ENCODE data around the gene TMEM54. TPM values are rescaled to one million over a fixed set of nuclear protein-coding genes. Genes with fewer than 3 reads are reported as not detected.

Gene TMEM54
- total RNA-seq, 1 donor from 2014 or later, result 8.0 TPM

GRCh38 chr1:32920833-32921232 is 19.6 kb upstream of the TMEM54 start:
- TF ChIP-seq, protein P1, sequence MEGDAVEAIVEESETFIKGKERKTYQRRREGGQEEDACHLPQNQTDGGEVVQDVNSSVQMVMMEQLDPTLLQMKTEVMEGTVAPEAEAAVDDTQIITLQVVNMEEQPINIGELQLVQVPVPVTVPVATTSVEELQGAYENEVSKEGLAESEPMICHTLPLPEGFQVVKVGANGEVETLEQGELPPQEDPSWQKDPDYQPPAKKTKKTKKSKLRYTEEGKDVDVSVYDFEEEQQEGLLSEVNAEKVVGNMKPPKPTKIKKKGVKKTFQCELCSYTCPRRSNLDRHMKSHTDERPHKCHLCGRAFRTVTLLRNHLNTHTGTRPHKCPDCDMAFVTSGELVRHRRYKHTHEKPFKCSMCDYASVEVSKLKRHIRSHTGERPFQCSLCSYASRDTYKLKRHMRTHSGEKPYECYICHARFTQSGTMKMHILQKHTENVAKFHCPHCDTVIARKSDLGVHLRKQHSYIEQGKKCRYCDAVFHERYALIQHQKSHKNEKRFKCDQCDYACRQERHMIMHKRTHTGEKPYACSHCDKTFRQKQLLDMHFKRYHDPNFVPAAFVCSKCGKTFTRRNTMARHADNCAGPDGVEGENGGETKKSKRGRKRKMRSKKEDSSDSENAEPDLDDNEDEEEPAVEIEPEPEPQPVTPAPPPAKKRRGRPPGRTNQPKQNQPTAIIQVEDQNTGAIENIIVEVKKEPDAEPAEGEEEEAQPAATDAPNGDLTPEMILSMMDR (IDR thresholded peaks at IDR 0.05; ENCODE audit: insufficient read depth, low read depth, low read length), result no peak
- TF ChIP-seq EZH2 (IDR thresholded peaks at IDR 0.05; ENCODE audit: insufficient read depth, low read length), result no peak
- Histone ChIP-seq H3K9ac (ENCODE audit: low read length) (no peak overlapping the region), H3K4me3 (ENCODE audit: insufficient read depth, low read depth, low read length) (no peak overlapping the region), H3K9me3 (ENCODE audit: insufficient read depth, low read depth, low read length) (no peaks in the 10 kb centered on the region), H3K27me3 (ENCODE audit: insufficient read depth, low read length) (peaks cover 2% of the 10 kb centered on the region), H3K79me2 (ENCODE audit: insufficient read depth, low read length) (no peaks in the 10 kb centered on the region), H3K4me1 (ENCODE audit: insufficient read depth, low read length) (peaks cover 10% of the 10 kb centered on the region), H3K4me2 (ENCODE audit: low read length) (no peak overlapping the region), H4K20me1 (ENCODE audit: insufficient read depth, low read length) (no peaks in the 10 kb centered on the region), H3K27ac (ENCODE audit: low read depth, low read length) (no peak overlapping the region), H2AFZ (ENCODE audit: low read depth, low read length) (no peak overlapping the region), H3K36me3 (ENCODE audit: insufficient read depth, low read length) (no peaks in the 10 kb centered on the region)
- H3K36me3 Mint-ChIP-seq (ENCODE audit: low read depth, unreplicated experiment), result no peaks in the 10 kb centered on the region
- H3K4me3 Mint-ChIP-seq (ENCODE audit: unreplicated experiment), result no peak overlapping the region
- H3K9me3 Mint-ChIP-seq (ENCODE audit: unreplicated experiment), result peaks cover 1% of the 10 kb centered on the region
- no peak for FAIRE-seq
- H3K4me1 Mint-ChIP-seq (ENCODE audit: low read depth, unreplicated experiment), result peaks cover 19% of the 10 kb centered on the region
- H3K27me3 Mint-ChIP-seq (ENCODE audit: low read depth, unreplicated experiment), result peaks cover 21% of the 10 kb centered on the region
- no peak overlapping the region for H3K27ac Mint-ChIP-seq (ENCODE audit: unreplicated experiment)
- no peak for DNase-seq (ENCODE audit: low read depth)

DNA sequence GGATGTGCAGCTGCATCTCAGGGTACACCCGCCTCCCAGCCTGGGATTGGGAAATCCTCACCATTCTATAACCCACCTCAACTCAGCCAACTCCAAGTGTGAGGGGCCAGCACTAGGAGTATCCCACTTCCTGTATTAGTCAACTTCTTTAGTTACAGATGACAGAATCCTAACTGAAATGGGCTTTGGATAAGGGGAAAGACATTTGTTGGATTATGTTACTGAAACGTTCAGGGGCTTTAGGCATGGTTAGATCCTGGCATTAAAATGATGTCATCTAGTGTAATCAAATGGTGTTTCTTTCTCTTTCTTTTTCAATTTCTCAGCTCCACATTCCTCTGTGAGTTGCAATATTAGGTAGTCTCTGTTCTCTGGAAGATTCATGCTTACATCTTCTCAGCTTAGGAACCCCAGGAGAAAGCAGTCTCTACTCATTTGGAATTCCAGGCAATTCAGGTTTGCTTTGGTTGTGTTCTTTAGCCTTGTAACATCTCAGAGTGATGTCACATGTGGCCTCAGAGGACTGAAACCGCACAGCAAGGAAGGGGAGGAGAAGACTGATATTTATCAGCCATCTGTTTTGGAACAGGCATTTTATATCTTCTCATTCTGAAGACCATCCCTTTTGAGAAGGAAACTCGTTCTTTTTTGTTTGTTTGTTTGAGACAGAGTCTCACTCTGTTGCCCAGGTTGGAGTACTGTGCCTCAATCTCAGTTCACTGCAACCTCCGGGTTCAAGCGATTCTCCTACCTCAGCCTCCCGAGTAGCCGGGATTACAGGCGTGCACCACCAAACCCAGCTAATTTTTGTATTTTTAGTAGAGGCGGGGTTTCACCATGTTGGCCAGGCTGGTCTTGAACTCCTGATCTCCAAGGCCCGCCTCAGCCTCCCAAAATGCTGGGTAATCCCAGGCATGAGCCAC is 18.9 kb upstream of the TMEM54 start:
- Histone ChIP-seq H3K4me2 (ENCODE audit: low read length) (peak overlapping the region; percentile 42), H3K4me1 (ENCODE audit: insufficient read depth, low read length) (peaks cover 10% of the 10 kb centered on the region), H3K36me3 (ENCODE audit: insufficient read depth, low read length) (no peaks in the 10 kb centered on the region), H3K9ac (ENCODE audit: low read length) (no peak overlapping the region), H3K79me2 (ENCODE audit: insufficient read depth, low read length) (no peaks in the 10 kb centered on the region), H3K4me3 (ENCODE audit: insufficient read depth, low read depth, low read length) (peak overlapping the region; percentile 27), H3K9me3 (ENCODE audit: insufficient read depth, low read depth, low read length) (no peaks in the 10 kb centered on the region), H3K27me3 (ENCODE audit: insufficient read depth, low read length) (peaks cover 2% of the 10 kb centered on the region), H3K27ac (ENCODE audit: low read depth, low read length) (no peak overlapping the region), H2AFZ (ENCODE audit: low read depth, low read length) (peak overlapping the region; percentile 6), H4K20me1 (ENCODE audit: insufficient read depth, low read length) (no peaks in the 10 kb centered on the region)
- DNase-seq (ENCODE audit: low read depth) (peak; percentile 57), FAIRE-seq (peak; percentile 54)
- TF ChIP-seq, protein P1 (IDR thresholded peaks at IDR 0.05; ENCODE audit: insufficient read depth, low read depth, low read length), result no peak
- TF ChIP-seq EZH2 (IDR thresholded peaks at IDR 0.05; ENCODE audit: insufficient read depth, low read length), result no peak
- peak overlapping the region; percentile 64 for H3K27ac Mint-ChIP-seq (ENCODE audit: unreplicated experiment)
- H3K4me3 Mint-ChIP-seq (ENCODE audit: unreplicated experiment), result no peak overlapping the region
- peaks cover 1% of the 10 kb centered on the region for H3K9me3 Mint-ChIP-seq (ENCODE audit: unreplicated experiment)
- H3K27me3 Mint-ChIP-seq (ENCODE audit: low read depth, unreplicated experiment), result peaks cover 14% of the 10 kb centered on the region
- H3K36me3 Mint-ChIP-seq (ENCODE audit: low read depth, unreplicated experiment), result no peaks in the 10 kb centered on the region
- H3K4me1 Mint-ChIP-seq (ENCODE audit: low read depth, unreplicated experiment), result peaks cover 12% of the 10 kb centered on the region

DNA sequence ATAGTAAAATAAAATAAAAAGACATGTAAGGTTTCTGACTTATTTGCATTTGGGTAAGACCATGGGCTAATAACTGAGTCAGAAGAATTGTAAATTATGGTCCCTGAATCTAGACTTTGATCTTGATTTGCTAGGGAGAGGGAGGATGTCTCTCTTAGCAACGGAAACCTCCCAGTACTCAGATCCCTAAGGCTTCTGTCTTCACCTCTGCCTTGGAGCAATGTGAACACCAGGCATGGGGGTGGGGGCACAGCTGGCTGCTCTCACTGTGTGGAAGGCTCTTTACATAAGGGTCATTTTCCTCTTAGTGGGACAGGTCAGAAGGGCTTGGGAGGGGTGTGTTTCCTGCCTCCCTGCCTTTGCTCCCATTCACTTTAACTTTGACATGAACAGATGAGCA is 17.0 kb upstream of the TMEM54 start:
- TF ChIP-seq EZH2 (IDR thresholded peaks at IDR 0.05; ENCODE audit: insufficient read depth, low read length), result no peak
- TF ChIP-seq, protein P1 (IDR thresholded peaks at IDR 0.05; ENCODE audit: insufficient read depth, low read depth, low read length), result no peak
- peaks cover 6% of the 10 kb centered on the region for H3K4me1 ChIP-seq (ENCODE audit: insufficient read depth, low read length)
- no peaks in the 10 kb centered on the region for H3K36me3 Mint-ChIP-seq (ENCODE audit: low read depth, unreplicated experiment)

More for the DNA sequence above, 17.0 kb upstream of the TMEM54 start:
- Histone ChIP-seq H3K27me3 (ENCODE audit: insufficient read depth, low read length) (no peaks in the 10 kb centered on the region), H3K4me3 (ENCODE audit: insufficient read depth, low read depth, low read length) (no peak overlapping the region), H3K9ac (ENCODE audit: low read length) (no peak overlapping the region), H3K4me2 (ENCODE audit: low read length) (no peak overlapping the region), H3K36me3 (ENCODE audit: insufficient read depth, low read length) (no peaks in the 10 kb centered on the region), H3K9me3 (ENCODE audit: insufficient read depth, low read depth, low read length) (no peaks in the 10 kb centered on the region), H2AFZ (ENCODE audit: low read depth, low read length) (no peak overlapping the region), H3K79me2 (ENCODE audit: insufficient read depth, low read length) (no peaks in the 10 kb centered on the region), H4K20me1 (ENCODE audit: insufficient read depth, low read length) (no peaks in the 10 kb centered on the region), H3K27ac (ENCODE audit: low read depth, low read length) (no peak overlapping the region)
- DNase-seq (ENCODE audit: low read depth) (no peak), FAIRE-seq (no peak)
- H3K27me3 Mint-ChIP-seq (ENCODE audit: low read depth, unreplicated experiment), result no peaks in the 10 kb centered on the region
- peaks cover 9% of the 10 kb centered on the region for H3K4me1 Mint-ChIP-seq (ENCODE audit: low read depth, unreplicated experiment)
- H3K4me3 Mint-ChIP-seq (ENCODE audit: unreplicated experiment), result no peak overlapping the region
- no peak overlapping the region for H3K27ac Mint-ChIP-seq (ENCODE audit: unreplicated experiment)
- peaks cover 1% of the 10 kb centered on the region for H3K9me3 Mint-ChIP-seq (ENCODE audit: unreplicated experiment)
